Measurements from ENCODE around the gene TLK2. TPM values are rescaled to one million over a fixed set of nuclear protein-coding genes. Genes with fewer than 3 reads are reported as not detected.
"Not testable (repeated sequence)": the region's sequence is repeated elsewhere in the genome, so short reads cannot be mapped to it uniquely, and the experiment has no call there.

The TLK2 gene
- total RNA-seq, 2 experiments from 2014 or later = 36.6 to 58.9 TPM

DNA sequence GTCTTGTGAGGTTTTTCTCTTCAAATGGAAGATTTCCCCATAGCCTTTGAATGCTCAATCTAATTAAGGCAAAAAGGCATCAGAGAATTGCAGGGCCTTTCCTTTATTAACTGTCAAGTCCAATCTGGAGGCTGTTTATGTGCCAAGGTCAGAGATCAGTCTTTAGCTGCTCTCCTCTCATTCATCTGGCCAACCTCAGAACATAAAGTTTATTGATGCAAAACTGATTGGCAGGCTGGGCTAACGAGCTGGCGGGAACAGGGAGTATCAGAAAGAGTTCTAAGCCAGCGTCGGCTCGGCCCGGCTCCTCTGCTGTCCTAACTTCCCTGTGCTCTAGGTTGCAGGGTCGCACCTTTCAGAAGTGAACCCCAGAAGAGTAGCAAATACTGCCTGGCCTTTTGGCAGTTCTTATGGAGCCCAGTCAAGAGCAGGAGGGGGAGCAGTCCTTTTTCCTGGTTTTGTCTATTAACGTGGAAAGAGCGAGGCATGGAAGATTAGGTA is 7.2 kb upstream of the TLK2 start:
- POLR2A ChIA-PET; BruUV-seq (replicated peaks): not testable (repeated sequence)
- peak overlapping the region; percentile 70 for H3K4me2 ChIP-seq (ENCODE audit: low read length)

DNA sequence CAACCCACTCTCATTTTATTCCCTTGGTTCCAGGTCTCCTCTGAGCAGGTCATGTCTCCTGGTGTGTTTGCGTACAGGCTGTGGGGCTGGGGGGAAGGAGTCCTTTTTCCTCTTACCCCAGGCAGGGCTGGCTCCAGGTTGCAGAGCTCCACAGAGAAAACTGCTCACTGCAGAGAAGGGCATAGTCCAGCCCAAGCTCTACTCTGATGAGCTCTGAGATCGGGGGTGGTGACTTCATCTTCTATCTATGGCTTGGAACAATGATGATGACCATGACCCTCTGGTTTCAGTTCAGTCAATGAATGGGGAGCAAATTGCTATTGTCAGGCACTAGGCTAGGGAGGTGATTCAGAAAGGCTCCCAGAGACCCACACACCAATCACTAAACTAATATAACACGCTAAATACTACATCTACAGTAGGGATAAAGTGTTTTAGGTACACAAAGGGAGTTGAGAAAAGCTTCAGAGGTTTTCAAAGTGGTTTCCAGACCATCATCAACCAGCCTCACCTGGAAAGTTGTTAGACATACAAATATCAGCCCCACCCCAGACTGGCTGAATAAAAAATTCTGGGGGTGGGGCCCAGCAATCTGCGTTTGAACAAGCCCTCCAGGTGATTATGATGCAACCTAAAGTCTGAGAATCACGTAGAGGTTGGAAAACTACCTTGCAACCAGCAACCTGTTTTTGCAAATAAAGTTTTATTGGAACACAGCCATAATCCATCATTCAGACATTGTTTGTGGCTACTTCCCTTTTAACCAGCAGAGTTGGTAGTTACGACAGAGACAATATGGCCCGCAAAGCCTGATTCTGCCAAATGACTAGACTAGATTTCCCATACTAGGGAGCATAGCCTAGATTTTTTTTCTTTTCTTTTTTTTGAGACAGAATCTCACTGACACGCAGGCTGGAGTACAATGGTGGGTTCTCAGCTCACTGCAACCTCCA is 5.3 kb upstream of the TLK2 start:
- H4K20me1 ChIP-seq (ENCODE audit: insufficient read depth, low read length); H3K36me3 ChIP-seq (ENCODE audit: insufficient read depth, low read length); H2AFZ ChIP-seq (ENCODE audit: low read length); CTCF ChIA-PET (ENCODE audit: unreplicated experiment); intact Hi-C loops (cut with micrococcal nuclease; ENCODE audit: unreplicated experiment); H3K4me3 ChIP-seq (ENCODE audit: low read depth, low read length, poor library complexity, severe bottlenecking); DNase-seq (ENCODE audit: low spot score); H3K4me2 ChIP-seq (ENCODE audit: low read length); BruUV-seq (replicated peaks); H3K9me2 ChIP-seq (ENCODE audit: insufficient read depth, low read length); H3K9me3 ChIP-seq (ENCODE audit: low read length): not testable (repeated sequence)
- peaks cover 24% of the 10 kb centered on the region for H3K79me2 ChIP-seq (ENCODE audit: insufficient read depth, low read depth, low read length)
- POLR2A ChIA-PET = interaction anchor here (1.0 kb wide), 1 partner anchor 17 kb away, joined by 3 read pairs; no protein-coding TSS in a partner anchor
- peaks cover 36% of the 10 kb centered on the region for H3K4me1 ChIP-seq (ENCODE audit: insufficient read depth, low read length, poor library complexity, severe bottlenecking)
- peak overlapping the region; percentile 35 for H3K27ac ChIP-seq (ENCODE audit: low read depth, low read length, poor library complexity, severe bottlenecking)

More for the DNA sequence above, 7.2 kb upstream of the TLK2 start:
- H2AFZ ChIP-seq (ENCODE audit: low read length); DNase-seq (ENCODE audit: low spot score); H3K36me3 ChIP-seq (ENCODE audit: insufficient read depth, low read length); H3K79me2 ChIP-seq (ENCODE audit: insufficient read depth, low read depth, low read length); H3K9me2 ChIP-seq (ENCODE audit: insufficient read depth, low read length); intact Hi-C loops (cut with micrococcal nuclease; ENCODE audit: unreplicated experiment); H4K20me1 ChIP-seq (ENCODE audit: insufficient read depth, low read length); H3K4me3 ChIP-seq (ENCODE audit: low read depth, low read length, poor library complexity, severe bottlenecking); CTCF ChIA-PET (ENCODE audit: unreplicated experiment); H3K9me3 ChIP-seq (ENCODE audit: low read length): not testable (repeated sequence)
- peaks cover 25% of the 10 kb centered on the region for H3K4me1 ChIP-seq (ENCODE audit: insufficient read depth, low read length, poor library complexity, severe bottlenecking)
- peak overlapping the region; percentile 73 for H3K27ac ChIP-seq (ENCODE audit: low read depth, low read length, poor library complexity, severe bottlenecking)

DNA sequence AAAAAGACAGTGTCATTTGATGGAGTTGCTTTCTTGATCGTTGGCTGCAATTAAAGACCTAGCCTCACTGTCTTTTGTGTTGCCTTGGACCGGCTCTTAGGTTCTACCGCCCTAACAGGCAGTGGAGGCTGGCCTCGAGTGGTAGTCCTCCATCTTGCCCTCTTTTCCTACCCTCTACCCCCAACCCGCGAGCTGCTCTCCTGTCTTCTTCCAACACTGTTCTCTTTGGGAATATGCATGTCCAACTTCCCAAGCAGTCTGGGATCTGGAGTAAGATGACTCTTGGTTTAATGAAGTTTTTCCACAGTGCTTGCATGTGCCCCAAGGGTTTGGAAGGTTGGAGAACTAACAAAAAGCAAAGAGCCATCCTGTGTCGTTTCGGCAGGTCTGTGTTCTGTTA is 1.5 kb upstream of the TLK2 start:
- H3K9me3 ChIP-seq (ENCODE audit: low read length); H3K9me2 ChIP-seq (ENCODE audit: insufficient read depth, low read length); CTCF ChIA-PET (ENCODE audit: unreplicated experiment); POLR2A ChIA-PET; DNase-seq (ENCODE audit: low spot score); H2AFZ ChIP-seq (ENCODE audit: low read length): not testable (repeated sequence)
- TSS peak; percentile 76 for BruUV-seq (replicated peaks)
- Histone ChIP-seq H3K4me3 (ENCODE audit: low read depth, low read length, poor library complexity, severe bottlenecking) (peak overlapping the region; percentile 97), H3K79me2 (ENCODE audit: insufficient read depth, low read depth, low read length) (peaks cover 54% of the 10 kb centered on the region), H3K4me2 (ENCODE audit: low read length) (peak overlapping the region; percentile 96), H3K4me1 (ENCODE audit: insufficient read depth, low read length, poor library complexity, severe bottlenecking) (peaks cover 21% of the 10 kb centered on the region), H3K27ac (ENCODE audit: low read depth, low read length, poor library complexity, severe bottlenecking) (peak overlapping the region; percentile 70), H4K20me1 (ENCODE audit: insufficient read depth, low read length) (peaks cover 13% of the 10 kb centered on the region; the same call in 1 of the 2 replicates), H3K36me3 (ENCODE audit: insufficient read depth, low read length) (peaks cover 19% of the 10 kb centered on the region)
- intact Hi-C loops (cut with micrococcal nuclease; ENCODE audit: unreplicated experiment) = loop anchor here (5.0 kb wide), 1 partner anchor 55 kb away; the partner anchor contains the start of gene METTL2A

DNA sequence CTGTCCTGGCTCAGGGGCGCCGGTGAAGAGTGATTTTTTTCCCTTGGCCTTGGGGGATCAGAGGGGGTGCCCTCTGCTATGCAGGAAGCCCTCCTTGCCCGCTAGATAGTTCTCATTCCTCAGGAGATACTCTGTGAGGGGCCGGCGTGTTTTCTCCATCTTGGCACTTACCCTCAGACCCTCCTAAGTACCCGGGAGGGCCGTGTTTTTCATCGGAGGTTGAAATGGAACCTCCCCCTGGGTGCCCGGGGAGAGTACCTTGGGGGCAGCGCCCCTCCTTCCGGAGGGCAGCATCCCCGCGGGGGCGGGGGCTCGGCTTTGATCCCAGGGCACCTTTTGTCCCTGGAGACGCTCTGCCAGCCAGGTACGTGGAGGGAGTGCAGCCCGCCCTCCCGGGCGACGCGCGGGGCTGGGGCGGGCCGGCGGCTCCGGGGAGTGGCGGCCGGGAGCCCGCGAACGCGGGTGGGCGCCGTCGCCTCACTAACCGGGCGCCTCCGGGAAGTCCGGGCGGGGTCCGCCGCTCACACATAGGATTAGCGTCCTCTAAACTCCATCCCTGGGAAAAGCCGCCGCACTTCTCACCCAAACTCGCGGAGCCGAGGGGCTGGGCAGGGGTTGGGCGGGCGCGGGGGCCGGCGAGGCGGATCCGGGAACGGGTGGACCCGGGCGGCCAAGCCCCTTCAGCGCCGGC is 762 bp upstream of the TLK2 start:
- peak; percentile 41 for DNase-seq (ENCODE audit: low spot score)
- POLR2A ChIA-PET = not testable (repeated sequence)

DNA sequence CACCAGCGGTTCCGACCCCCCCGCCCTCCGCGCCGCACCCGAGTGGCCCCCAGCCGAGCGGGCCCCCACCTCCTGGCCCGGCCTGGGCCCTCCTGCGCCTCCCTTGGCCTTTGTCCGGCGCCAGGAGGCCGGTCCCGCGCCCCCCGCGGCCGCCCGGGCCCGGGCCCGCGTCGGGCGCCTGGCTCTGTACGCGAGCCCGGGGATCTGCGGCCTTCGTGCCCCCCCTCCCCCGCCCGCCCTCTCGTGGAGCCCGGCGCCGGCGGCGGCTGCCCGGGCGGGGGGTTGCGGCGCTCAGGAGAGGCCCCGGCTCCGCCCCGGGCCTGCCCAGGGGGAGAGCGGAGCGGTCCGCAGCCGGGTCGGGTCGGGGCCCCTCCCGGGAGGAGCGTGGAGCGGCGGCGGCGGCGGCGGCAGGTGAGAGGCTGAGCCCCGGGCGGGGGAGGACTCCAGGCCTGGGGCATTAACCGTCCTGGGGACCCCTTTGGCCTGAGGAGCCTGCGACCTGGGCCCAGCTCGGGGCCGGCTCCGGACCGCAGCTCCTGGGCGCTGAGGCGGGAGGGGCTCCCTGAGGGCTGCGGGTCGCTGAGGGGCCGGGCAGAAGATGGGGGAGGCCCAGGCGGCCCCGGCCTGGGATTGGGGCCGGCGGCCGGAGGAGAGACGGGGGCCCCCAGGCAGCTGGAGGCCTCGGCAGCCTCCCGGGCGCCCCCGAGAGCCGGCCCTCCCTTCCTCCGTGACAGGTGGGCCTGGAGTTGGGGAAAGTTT is 434 bp downstream of the TLK2 start:
- H2AFZ ChIP-seq (ENCODE audit: low read length); H3K9me3 ChIP-seq (ENCODE audit: low read length); BruUV-seq (replicated peaks); CTCF ChIA-PET (ENCODE audit: unreplicated experiment); POLR2A ChIA-PET; H3K9me2 ChIP-seq (ENCODE audit: insufficient read depth, low read length): not testable (repeated sequence)
- Histone ChIP-seq H3K36me3 (ENCODE audit: insufficient read depth, low read length) (peaks cover 37% of the 10 kb centered on the region), H3K4me1 (ENCODE audit: insufficient read depth, low read length, poor library complexity, severe bottlenecking) (peaks cover 21% of the 10 kb centered on the region), H3K79me2 (ENCODE audit: insufficient read depth, low read depth, low read length) (peaks cover 73% of the 10 kb centered on the region), H3K4me2 (ENCODE audit: low read length) (peak overlapping the region; percentile 97), H3K4me3 (ENCODE audit: low read depth, low read length, poor library complexity, severe bottlenecking) (peak overlapping the region; percentile 97), H3K27ac (ENCODE audit: low read depth, low read length, poor library complexity, severe bottlenecking) (peak overlapping the region; percentile 63), H4K20me1 (ENCODE audit: insufficient read depth, low read length) (peaks cover 13% of the 10 kb centered on the region; the same call in 1 of the 2 replicates)
- DNase-seq (ENCODE audit: low spot score) = peak; percentile 51
- intact Hi-C loops (cut with micrococcal nuclease; ENCODE audit: unreplicated experiment) = loop anchor here (5.0 kb wide), 1 partner anchor 57 kb away; the partner anchor contains the start of gene METTL2A

More for the DNA sequence above, 762 bp upstream of the TLK2 start:
- H3K9me3 ChIP-seq (ENCODE audit: low read length); CTCF ChIA-PET (ENCODE audit: unreplicated experiment); BruUV-seq (replicated peaks); H3K9me2 ChIP-seq (ENCODE audit: insufficient read depth, low read length): not testable (repeated sequence)
- H2AFZ ChIP-seq (ENCODE audit: low read length) = peak overlapping the region; percentile 46; the same call in 1 of the 2 replicates
- peak overlapping the region; percentile 70 for H3K27ac ChIP-seq (ENCODE audit: low read depth, low read length, poor library complexity, severe bottlenecking)
- peak overlapping the region; percentile 97 for H3K4me3 ChIP-seq (ENCODE audit: low read depth, low read length, poor library complexity, severe bottlenecking)
- peaks cover 26% of the 10 kb centered on the region for H3K36me3 ChIP-seq (ENCODE audit: insufficient read depth, low read length)
- H3K79me2 ChIP-seq (ENCODE audit: insufficient read depth, low read depth, low read length) = peaks cover 61% of the 10 kb centered on the region
- intact Hi-C loops (cut with micrococcal nuclease; ENCODE audit: unreplicated experiment) = loop anchor here (5.0 kb wide), 1 partner anchor 56 kb away; the partner anchor contains the start of gene METTL2A
- H3K4me1 ChIP-seq (ENCODE audit: insufficient read depth, low read length, poor library complexity, severe bottlenecking) = peaks cover 21% of the 10 kb centered on the region
- H4K20me1 ChIP-seq (ENCODE audit: insufficient read depth, low read length) = peaks cover 13% of the 10 kb centered on the region; the same call in 1 of the 2 replicates
- peak overlapping the region; percentile 96 for H3K4me2 ChIP-seq (ENCODE audit: low read length)

All from OCI-LY7 (cell line).